ENCODE measurements around the gene ACOT12.
"Not testable (repeated sequence)": the region's sequence is repeated elsewhere in the genome, so short reads cannot be mapped to it uniquely, and the experiment has no call there.

Gene ACOT12

GRCh38 chr5:81336556-81336955, 57.4 kb downstream of the ACOT12 start:
- no peak for DNase-seq

GRCh38 chr5:81335946-81336345, 58.0 kb downstream of the ACOT12 start:
- no peak for DNase-seq

GRCh38 chr5:81334304-81335061, 59.5 kb downstream of the ACOT12 start:
- DNase-seq, result no peak

GRCh38 chr5:81326554-81326953, 67.4 kb downstream of the ACOT12 start:
- DNase-seq, result no peak

GRCh38 chr5:81317536-81317935, 76.4 kb downstream of the ACOT12 start:
- no peak for DNase-seq

GRCh38 chr5:81316571-81316970, 77.4 kb downstream of the ACOT12 start:
- no peak for DNase-seq

GRCh38 chr5:81315830-81316229, 78.1 kb downstream of the ACOT12 start:
- DNase-seq, result no peak

GRCh38 chr5:81315336-81315735, 78.6 kb downstream of the ACOT12 start:
- DNase-seq, result peak; percentile 80

- peak; percentile 50 for DNase-seq
Measured at GRCh38 chr5:81314581-81314980, 79.4 kb downstream of the ACOT12 start.

GRCh38 chr5:81313686-81314085, 80.2 kb downstream of the ACOT12 start:
- no peak for DNase-seq

- no peak for DNase-seq
Measured at GRCh38 chr5:81313278-81313677, 80.7 kb downstream of the ACOT12 start.

GRCh38 chr5:81310402-81311063, 83.4 kb downstream of the ACOT12 start:
- DNase-seq, result no peak

GRCh38 chr5:81308836-81309235, 85.1 kb downstream of the ACOT12 start:
- no peak for DNase-seq

GRCh38 chr5:81305785-81306184, 88.1 kb downstream of the ACOT12 start:
- DNase-seq, result no peak

GRCh38 chr5:81303563-81303962, 90.4 kb downstream of the ACOT12 start:
- DNase-seq, result peak; percentile 37

GRCh38 chr5:81302596-81302995, 91.3 kb downstream of the ACOT12 start:
- no peak for DNase-seq

GRCh38 chr5:81301271-81302015, 92.5 kb downstream of the ACOT12 start, which contains the start of gene ZCCHC9:
Gene ZCCHC9 (plus strand): TSS chr5:81301587. CDS start chr5:81304758, 3,171 bp downstream.
- DNase-seq, result peak; percentile 96

GRCh38 chr5:81300921-81301270, 93.0 kb downstream of the ACOT12 start:
- DNase-seq, result no peak

GRCh38 chr5:81297531-81297930, 96.4 kb downstream of the ACOT12 start:
- no peak for DNase-seq

GRCh38 chr5:81294021-81294420, 99.9 kb downstream of the ACOT12 start:
- DNase-seq, result not testable (repeated sequence)

GRCh38 chr5:81292130-81292529, 101.8 kb downstream of the ACOT12 start:
- DNase-seq, result no peak

- DNase-seq, result no peak
Measured at GRCh38 chr5:81290146-81290545, 103.8 kb downstream of the ACOT12 start.

- DNase-seq, result no peak
Measured at GRCh38 chr5:81288021-81288433, 105.9 kb downstream of the ACOT12 start.

Measured in fibroblast of upper back skin (primary cell).